H9 (cell line): ENCODE results near the gene REEP1. TPM values are rescaled to one million over a fixed set of nuclear protein-coding genes. Genes with fewer than 3 reads are reported as not detected.

Experiments
- DNase-seq: peaks from one replicate; pipeline ENCODE4 v3.0.0-alpha.2; 2017
- H2AFZ ChIP-seq: one replicate; pipeline ENCODE4 v1.6.1; 2013; ENCODE audit warnings: mild to moderate bottlenecking, low read length, control low read depth, moderate library complexity
- H2AK5ac ChIP-seq: 2 replicates; pipeline ENCODE4 v1.6.1; 2013; ENCODE audit warnings: low read length, control low read depth, mixed read lengths; ENCODE audit not compliant: insufficient read length
- H2BK120ac ChIP-seq: one replicate; pipeline ENCODE4 v1.6.1; 2013; ENCODE audit warnings: low read depth, mild to moderate bottlenecking, low read length, control low read depth, inconsistent platforms; ENCODE audit not compliant: poor library complexity, severe bottlenecking
- H2BK12ac ChIP-seq: 2 replicates; pipeline ENCODE4 v1.6.1; 2013; ENCODE audit warnings: low read length, control low read depth, mixed read lengths, low read depth; ENCODE audit not compliant: insufficient read length
- H2BK15ac ChIP-seq: 2 replicates; pipeline ENCODE4 v1.6.1; 2013; ENCODE audit warnings: low read depth, low read length, control low read depth
- H2BK20ac ChIP-seq: one replicate; pipeline ENCODE4 v1.6.1; 2013; ENCODE audit warnings: low read depth, mild to moderate bottlenecking, low read length, control low read depth, inconsistent platforms; ENCODE audit not compliant: poor library complexity, severe bottlenecking
- H2BK5ac ChIP-seq: 2 replicates; pipeline ENCODE4 v1.6.1; 2013; ENCODE audit warnings: low read length, control low read depth, mixed read lengths; ENCODE audit not compliant: insufficient read length
- H3K14ac ChIP-seq: 2 replicates; pipeline ENCODE4 v1.6.1; 2013; ENCODE audit warnings: low read length, control low read depth; ENCODE audit not compliant: insufficient read depth
- H3K18ac ChIP-seq: 2 replicates; pipeline ENCODE4 v1.6.1; 2013; ENCODE audit warnings: low read depth, mild to moderate bottlenecking, mixed read lengths, low read length, control low read depth; ENCODE audit not compliant: insufficient read length
- H3K23ac ChIP-seq: 2 replicates; pipeline ENCODE4 v1.6.1; 2013; ENCODE audit warnings: low read length, control low read depth, mixed read lengths, low read depth; ENCODE audit not compliant: insufficient read length
- H3K23me2 ChIP-seq: 2 replicates; pipeline ENCODE4 v1.6.1; 2013; ENCODE audit warnings: low read depth, mild to moderate bottlenecking, mixed read lengths, low read length, control low read depth; ENCODE audit not compliant: insufficient read length, poor library complexity, severe bottlenecking
- H3K27ac ChIP-seq: 2 replicates; pipeline ENCODE4 v1.5.1; 2013; ENCODE audit warnings: low read length, control low read depth, mixed read lengths, low read depth; ENCODE audit not compliant: insufficient read length
- H3K27me3 ChIP-seq: 2 replicates; pipeline ENCODE4 v1.6.1; 2013; ENCODE audit warnings: low read length, control low read depth, inconsistent platforms; ENCODE audit not compliant: insufficient read depth
- H3K4ac ChIP-seq: 2 replicates; pipeline ENCODE4 v1.6.1; 2013; ENCODE audit warnings: low read depth, mild to moderate bottlenecking, control low read depth, inconsistent platforms, low read length, moderate library complexity
- H3K4me1 ChIP-seq: 2 replicates; pipeline ENCODE4 v1.6.1; 2013; ENCODE audit warnings: low read length, control low read depth, inconsistent platforms; ENCODE audit not compliant: insufficient read depth
- H3K4me2 ChIP-seq: 2 replicates; pipeline ENCODE4 v1.6.1; 2013; ENCODE audit warnings: low read length, control low read depth, mixed read lengths; ENCODE audit not compliant: insufficient read length, insufficient read depth
- H3K56ac ChIP-seq: 2 replicates; pipeline ENCODE4 v1.6.1; 2013; ENCODE audit warnings: low read depth, mild to moderate bottlenecking, mixed read lengths, low read length, control low read depth; ENCODE audit not compliant: insufficient read length
- H3K79me1 ChIP-seq: 2 replicates; pipeline ENCODE4 v1.6.1; 2013; ENCODE audit warnings: low read depth, mild to moderate bottlenecking, moderate library complexity, low read length, control low read depth, inconsistent platforms; ENCODE audit not compliant: insufficient read depth, poor library complexity, severe bottlenecking
- H3K79me2 ChIP-seq: 2 replicates; pipeline ENCODE4 v1.6.1; 2013; ENCODE audit warnings: low read length, control low read depth, inconsistent platforms; ENCODE audit not compliant: insufficient read depth
- H3K9ac ChIP-seq: 2 replicates; pipeline ENCODE4 v1.6.1; 2013; ENCODE audit warnings: low read length, control low read depth, mixed read lengths; ENCODE audit not compliant: insufficient read length; ENCODE audit errors: extremely low read depth
- H3K9me3 ChIP-seq: one replicate; pipeline ENCODE4 v1.6.1; 2013; ENCODE audit warnings: low read depth, low read length, inconsistent platforms; ENCODE audit not compliant: control insufficient read depth
- H3T11ph ChIP-seq: one replicate; pipeline ENCODE4 v1.6.1; 2013; ENCODE audit warnings: mild to moderate bottlenecking, low read length, control low read depth, inconsistent platforms
- H4K20me1 ChIP-seq: one replicate; pipeline ENCODE4 v1.6.1; 2013; ENCODE audit not compliant: control insufficient read depth, insufficient read length, insufficient read depth
- H4K5ac ChIP-seq: 2 replicates; pipeline ENCODE4 v1.6.1; 2013; ENCODE audit warnings: low read depth, mild to moderate bottlenecking, mixed read lengths, low read length, control low read depth; ENCODE audit not compliant: insufficient read length
- H4K8ac ChIP-seq: replicated peaks from 2 replicates; pipeline ENCODE4 v1.6.1; 2013; ENCODE audit warnings: low read length, control low read depth, mixed read lengths, low read depth; ENCODE audit not compliant: insufficient read length
- H4K91ac ChIP-seq: 2 replicates; pipeline ENCODE4 v1.6.1; 2013; ENCODE audit warnings: low read depth, mild to moderate bottlenecking, moderate library complexity, mixed read lengths, low read length, control low read depth; ENCODE audit not compliant: insufficient read length
- H3K27ac Mint-ChIP-seq, 3 experiments: 2 replicates in 2 of 3; 3 replicates in 1 of 3; pipeline ENCODE4 v1.8.0; 2020 to 2021; ENCODE audit warnings: mixed read lengths in 3 of 3, mild to moderate bottlenecking in 1 of 3, moderate library complexity in 1 of 3
- H3K27me3 Mint-ChIP-seq: 2 replicates; pipeline ENCODE4 v1.8.0; 2021; ENCODE audit warnings: low read depth, mild to moderate bottlenecking, moderate library complexity, mixed read lengths
- H3K36me3 Mint-ChIP-seq, 3 experiments: 2 replicates in 2 of 3; 3 replicates in 1 of 3; pipeline ENCODE4 v1.8.0; 2020 to 2021; ENCODE audit warnings: low read depth in 3 of 3, mixed read lengths in 3 of 3; ENCODE audit not compliant: insufficient read depth in 1 of 3
- H3K4me1 Mint-ChIP-seq, 2 experiments: 2 replicates each; pipeline ENCODE4 v1.8.0; 2020; ENCODE audit warnings: mixed read lengths in 2 of 2
- H3K4me3 Mint-ChIP-seq, 2 experiments: 2 replicates in 1 of 2; 3 replicates in 1 of 2; pipeline ENCODE4 v1.8.0; 2020 to 2021; ENCODE audit warnings: mild to moderate bottlenecking in 2 of 2, mixed read lengths in 2 of 2, moderate library complexity in 1 of 2
- H3K9me3 Mint-ChIP-seq, 2 experiments: 2 replicates in 1 of 2; 3 replicates in 1 of 2; pipeline ENCODE4 v1.8.0; 2020; ENCODE audit warnings: mild to moderate bottlenecking in 2 of 2, mixed read lengths in 2 of 2, moderate library complexity in 1 of 2
- CTCF ChIP-seq: fragments of 200-600 bp; sonication (generic); conservative IDR thresholded peaks from 3 replicates; pipeline ENCODE4 v1.8.0; 2021; ENCODE audit warnings: antibody characterized with exemption, mild to moderate bottlenecking
- WGBS: extraction: QIAGEN DNeasy Blood & Tissue Kit; methylation state at CpG from one replicate; pipeline ENCODE4 v1.1.7; 2013; ENCODE audit warnings: missing lambda C conversion rate, low lambda C conversion rate, mixed read lengths; ENCODE audit not compliant: insufficient read length; ENCODE audit errors: extremely low coverage; 5-methylcytosine and 5-hydroxymethylcytosine counted together
- total RNA-seq: library from RNA; stranded (reverse); gene quantifications from 2 replicates; pipeline ENCODE4 v1.2.1, GENCODE V29; 2021

Gene REEP1
- total RNA-seq, 1 experiment from 2014 or later: 1.3 TPM

- no peaks in the 10 kb centered on the region for H3K27me3 ChIP-seq
- H3K14ac ChIP-seq: no peak overlapping the region
- H3K79me2 ChIP-seq: no peaks in the 10 kb centered on the region
- no peak for TF ChIP-seq CTCF
- peaks cover 12% of the 10 kb centered on the region for H3K27me3 Mint-ChIP-seq
- no peaks in the 10 kb centered on the region for H4K20me1 ChIP-seq
- H3K9me3 Mint-ChIP-seq: no peaks in the 10 kb centered on the region
- DNase-seq: no peak
- no peak overlapping the region for H2BK12ac ChIP-seq
- no peaks in the 10 kb centered on the region for H3K9me3 ChIP-seq
- H2BK15ac ChIP-seq: no peak overlapping the region
- H3K56ac ChIP-seq: no peak overlapping the region
- no peaks in the 10 kb centered on the region for H3K79me1 ChIP-seq
- H4K91ac ChIP-seq: no peak overlapping the region
- no peak overlapping the region for H3K4me3 Mint-ChIP-seq
- H3K9ac ChIP-seq: no peak overlapping the region
- H3T11ph ChIP-seq: no peak overlapping the region
- H3K27ac Mint-ChIP-seq: no peak overlapping the region; a peak in 1 of 7 replicates
- H3K4me2 ChIP-seq: no peak overlapping the region
- no peaks in the 10 kb centered on the region for H3K23me2 ChIP-seq
- H3K4me1 Mint-ChIP-seq: peaks cover 0 to 11% of the 10 kb centered on the region in 2 experiments; a peak in 2 of 4 replicates
- H4K8ac ChIP-seq: no peak overlapping the region
- H3K23ac ChIP-seq: no peak overlapping the region
- no peaks in the 10 kb centered on the region for H3K4me1 ChIP-seq
- no peak overlapping the region for H2BK20ac ChIP-seq
- H3K27ac ChIP-seq: no peak overlapping the region
- no peak overlapping the region for H3K4ac ChIP-seq
- H3K18ac ChIP-seq: no peak overlapping the region
- no peak overlapping the region for H2BK5ac ChIP-seq
- no peak overlapping the region for H2AFZ ChIP-seq
- WGBS: no CpG with 5 or more reads among the region's 5 CpGs
- no peak overlapping the region for H4K5ac ChIP-seq
- H3K36me3 Mint-ChIP-seq: no peaks in the 10 kb centered on the region; a peak in 1 of 7 replicates
- no peak overlapping the region for H2BK120ac ChIP-seq
- H2AK5ac ChIP-seq: no peak overlapping the region
These were observed 53.9 kb downstream of the REEP1 start for GRCh38 chr2:86283411-86284030.
